ENCODE results near the gene UTF1. TPM values are rescaled to one million over a fixed set of nuclear protein-coding genes. Genes with fewer than 3 reads are reported as not detected.

UTF1 gene
- total RNA-seq, 4 donors from 2014 or later: not detected

DNA sequence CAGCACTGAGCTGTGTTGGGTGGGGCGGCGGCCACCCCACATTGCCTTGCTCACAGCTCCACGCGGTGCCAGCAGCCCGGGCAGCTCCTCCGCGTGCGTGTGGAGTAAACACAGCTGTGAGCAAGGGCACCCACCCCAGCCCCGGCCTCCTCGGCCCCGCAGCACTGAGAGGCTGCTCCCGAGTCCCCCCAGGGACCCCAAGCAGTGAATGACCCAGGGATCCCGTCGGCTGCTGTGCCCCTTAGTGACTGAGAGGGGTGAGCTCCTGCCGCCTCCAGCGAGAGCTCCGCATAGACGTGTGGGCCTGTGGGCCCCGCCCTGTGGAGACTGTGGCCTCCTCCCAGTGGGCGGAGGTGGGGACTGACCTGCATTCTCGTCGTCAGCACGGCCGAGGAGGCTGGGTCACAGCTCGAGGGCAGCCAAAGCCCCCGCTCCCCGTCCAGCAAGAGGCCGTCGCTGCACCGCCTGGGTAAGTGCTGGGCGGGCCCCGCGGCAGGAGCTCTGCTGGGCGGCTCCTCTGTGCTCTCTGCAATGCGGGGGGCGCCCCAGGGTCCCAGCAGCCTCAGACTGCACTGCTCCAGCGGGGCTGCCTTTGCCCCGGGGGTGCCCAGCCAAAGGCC is 29.9 kb upstream of the UTF1 start:
- DNase-seq: no peak
- intact Hi-C loops (cut with DNase I; ENCODE audit: low total_unique reads): no loop called here
- TF ChIP-seq, protein P1, sequence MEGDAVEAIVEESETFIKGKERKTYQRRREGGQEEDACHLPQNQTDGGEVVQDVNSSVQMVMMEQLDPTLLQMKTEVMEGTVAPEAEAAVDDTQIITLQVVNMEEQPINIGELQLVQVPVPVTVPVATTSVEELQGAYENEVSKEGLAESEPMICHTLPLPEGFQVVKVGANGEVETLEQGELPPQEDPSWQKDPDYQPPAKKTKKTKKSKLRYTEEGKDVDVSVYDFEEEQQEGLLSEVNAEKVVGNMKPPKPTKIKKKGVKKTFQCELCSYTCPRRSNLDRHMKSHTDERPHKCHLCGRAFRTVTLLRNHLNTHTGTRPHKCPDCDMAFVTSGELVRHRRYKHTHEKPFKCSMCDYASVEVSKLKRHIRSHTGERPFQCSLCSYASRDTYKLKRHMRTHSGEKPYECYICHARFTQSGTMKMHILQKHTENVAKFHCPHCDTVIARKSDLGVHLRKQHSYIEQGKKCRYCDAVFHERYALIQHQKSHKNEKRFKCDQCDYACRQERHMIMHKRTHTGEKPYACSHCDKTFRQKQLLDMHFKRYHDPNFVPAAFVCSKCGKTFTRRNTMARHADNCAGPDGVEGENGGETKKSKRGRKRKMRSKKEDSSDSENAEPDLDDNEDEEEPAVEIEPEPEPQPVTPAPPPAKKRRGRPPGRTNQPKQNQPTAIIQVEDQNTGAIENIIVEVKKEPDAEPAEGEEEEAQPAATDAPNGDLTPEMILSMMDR (IDR thresholded peaks at IDR 0.05): no peak
- TF ChIP-seq POLR2A (IDR thresholded peaks at IDR 0.05): no peak
- Histone ChIP-seq H3K27ac (no peak overlapping the region), H3K4me1 (no peaks in the 10 kb centered on the region), H3K9me3 (no peaks in the 10 kb centered on the region), H3K27me3 (no peaks in the 10 kb centered on the region), H3K36me3 (no peaks in the 10 kb centered on the region), H3K4me3 (no peak overlapping the region)

DNA sequence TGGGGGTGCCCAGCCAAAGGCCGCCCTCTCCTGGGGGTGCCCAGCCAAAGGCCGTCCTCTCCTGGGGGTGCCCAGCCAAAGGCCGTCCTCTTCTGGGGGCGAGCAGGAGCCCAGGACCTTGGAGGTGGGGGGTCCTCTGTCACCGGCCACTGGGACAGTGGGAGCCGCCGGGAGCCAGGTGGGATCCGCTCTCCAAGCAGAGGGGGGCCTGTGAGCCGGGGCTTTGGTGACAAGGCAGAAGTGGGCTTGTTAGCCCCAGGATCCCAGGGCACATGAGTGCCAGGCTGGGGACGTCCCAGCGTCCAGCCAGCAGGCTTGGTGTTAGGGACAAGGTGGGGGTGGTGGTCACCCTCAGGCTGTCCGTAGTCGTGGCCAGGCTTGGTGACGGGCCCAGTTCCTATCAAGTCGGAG is 29.4 kb upstream of the UTF1 start:
- Histone ChIP-seq H3K27me3 (no peaks in the 10 kb centered on the region), H3K27ac (no peak overlapping the region), H3K9me3 (no peaks in the 10 kb centered on the region), H3K4me3 (no peak overlapping the region), H3K36me3 (no peaks in the 10 kb centered on the region), H3K4me1 (no peaks in the 10 kb centered on the region)
- intact Hi-C loops (cut with DNase I; ENCODE audit: low total_unique reads): no loop called here
- no peak for TF ChIP-seq POLR2A (IDR thresholded peaks at IDR 0.05)
- TF ChIP-seq, protein P1 (IDR thresholded peaks at IDR 0.05): no peak
- no peak for DNase-seq

DNA sequence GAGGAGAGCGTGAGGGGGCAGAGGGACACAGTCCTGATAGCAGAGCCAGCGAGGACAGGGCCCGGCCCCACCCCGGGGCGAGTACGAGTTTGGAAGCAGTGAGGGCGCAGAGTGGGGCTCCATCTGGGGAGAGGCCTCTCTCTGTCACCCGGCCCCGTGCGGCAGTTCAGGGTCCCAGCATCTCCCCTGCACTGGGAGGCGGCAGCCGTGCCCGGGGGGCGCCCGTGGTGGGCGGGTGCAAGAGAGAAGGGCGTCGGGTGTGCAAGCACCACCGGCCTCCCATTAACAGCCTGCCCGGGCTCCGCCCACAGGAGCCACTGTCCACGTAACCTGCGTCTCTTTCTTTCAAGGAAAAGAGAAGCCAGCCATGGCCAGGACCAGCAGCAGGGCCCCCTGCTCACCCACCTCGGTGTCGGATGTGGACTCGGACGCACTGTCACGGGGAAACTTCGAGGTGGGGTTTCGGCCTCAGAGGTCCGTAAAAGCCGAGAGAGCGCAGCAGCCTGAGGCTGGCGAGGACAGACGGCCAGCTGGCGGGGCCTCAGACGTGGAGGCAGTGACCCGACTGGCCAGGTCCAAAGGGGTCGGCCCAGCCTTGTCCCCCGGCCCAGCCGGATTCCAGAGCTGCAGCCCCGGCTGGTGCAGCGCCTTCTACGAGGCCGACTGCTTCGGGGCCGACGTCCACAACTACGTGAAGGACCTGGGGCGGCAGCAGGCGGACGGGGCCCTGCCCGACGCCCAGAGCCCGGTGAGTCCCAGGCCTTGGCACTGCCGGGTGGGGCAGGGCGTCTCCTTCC is 28.7 kb upstream of the UTF1 start:
- no peak for DNase-seq

GRCh38 chr10:133201948-133202725 is 27.9 kb upstream of the UTF1 start:
- DNase-seq: no peak
- H3K36me3 ChIP-seq: no peaks in the 10 kb centered on the region
- H3K27me3 ChIP-seq: no peaks in the 10 kb centered on the region
- TF ChIP-seq POLR2A (IDR thresholded peaks at IDR 0.05): no peak
- TF ChIP-seq, protein P1 (IDR thresholded peaks at IDR 0.05): no peak
- H3K27ac ChIP-seq: no peak overlapping the region
- no peaks in the 10 kb centered on the region for H3K4me1 ChIP-seq
- intact Hi-C loops (cut with DNase I; ENCODE audit: low total_unique reads): no loop called here
- H3K4me3 ChIP-seq: no peak overlapping the region
- H3K9me3 ChIP-seq: no peaks in the 10 kb centered on the region

More for the DNA sequence above, 28.7 kb upstream of the UTF1 start:
- TF ChIP-seq, protein P1 (IDR thresholded peaks at IDR 0.05): no peak
- no peak for TF ChIP-seq POLR2A (IDR thresholded peaks at IDR 0.05)
- Histone ChIP-seq H3K4me3 (no peak overlapping the region), H3K27ac (no peak overlapping the region), H3K36me3 (no peaks in the 10 kb centered on the region), H3K4me1 (no peaks in the 10 kb centered on the region), H3K9me3 (no peaks in the 10 kb centered on the region), H3K27me3 (no peaks in the 10 kb centered on the region)
- intact Hi-C loops (cut with DNase I; ENCODE audit: low total_unique reads): no loop called here

Data from uterus (tissue), 4 donors.